HG03066 (cell line): ENCODE measurements around the gene C1orf198.

Source experiments
- ATAC-seq: cut with Tn5 transposase; IDR thresholded peaks from one replicate; pipeline ENCODE4 v1.9.1; 2021; ENCODE audit warnings: low read depth; ENCODE audit not compliant: unreplicated experiment

The C1orf198 gene

DNA sequence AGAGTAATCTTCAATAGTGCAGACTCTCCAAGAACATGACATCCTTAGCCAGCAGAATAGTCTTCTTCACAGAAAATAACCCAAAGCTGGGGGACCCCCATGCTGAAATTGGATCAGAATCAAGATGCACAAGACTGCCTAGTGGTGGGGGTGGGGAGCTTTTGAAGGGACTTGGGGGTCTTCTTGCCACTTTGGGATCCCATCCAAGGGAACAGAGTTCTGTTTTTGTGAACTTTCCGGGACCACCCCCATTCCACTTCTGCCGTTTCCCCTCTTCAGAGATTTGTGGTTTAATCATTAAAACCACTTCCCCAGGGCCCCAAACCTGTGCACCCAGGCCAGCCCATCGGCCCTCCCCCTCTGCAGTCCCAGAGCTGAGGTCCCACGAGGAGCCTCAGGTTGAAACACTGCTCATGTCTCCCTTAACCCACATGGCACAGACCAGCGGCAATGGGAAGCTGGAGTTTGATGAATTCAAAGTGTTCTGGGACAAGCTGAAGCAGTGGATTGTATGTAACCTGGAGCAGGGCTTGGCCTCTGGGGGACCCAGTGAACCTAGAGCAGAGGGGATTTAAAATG, 76.2 kb downstream of the C1orf198 start:
- ATAC-seq, result no peak

DNA sequence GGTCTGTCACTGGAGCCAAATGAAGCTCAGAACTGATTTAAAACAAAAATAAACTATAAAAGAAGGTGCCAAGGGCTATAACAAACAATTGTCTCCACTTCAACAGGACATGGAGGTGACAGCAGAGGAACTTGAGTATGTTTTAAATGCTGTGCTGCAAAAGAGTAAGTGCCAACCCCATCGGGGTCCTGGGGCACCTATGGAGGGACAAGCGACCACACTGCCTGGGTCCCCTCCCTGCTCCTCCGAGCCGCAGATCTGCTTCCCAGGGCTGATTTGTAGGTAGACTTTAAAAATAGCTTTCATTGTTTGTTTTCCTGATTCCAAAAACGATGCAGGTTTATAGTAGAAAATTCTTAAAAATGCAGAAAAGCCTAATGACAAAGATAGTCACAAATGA, 78.3 kb downstream of the C1orf198 start:
- no peak for ATAC-seq

DNA sequence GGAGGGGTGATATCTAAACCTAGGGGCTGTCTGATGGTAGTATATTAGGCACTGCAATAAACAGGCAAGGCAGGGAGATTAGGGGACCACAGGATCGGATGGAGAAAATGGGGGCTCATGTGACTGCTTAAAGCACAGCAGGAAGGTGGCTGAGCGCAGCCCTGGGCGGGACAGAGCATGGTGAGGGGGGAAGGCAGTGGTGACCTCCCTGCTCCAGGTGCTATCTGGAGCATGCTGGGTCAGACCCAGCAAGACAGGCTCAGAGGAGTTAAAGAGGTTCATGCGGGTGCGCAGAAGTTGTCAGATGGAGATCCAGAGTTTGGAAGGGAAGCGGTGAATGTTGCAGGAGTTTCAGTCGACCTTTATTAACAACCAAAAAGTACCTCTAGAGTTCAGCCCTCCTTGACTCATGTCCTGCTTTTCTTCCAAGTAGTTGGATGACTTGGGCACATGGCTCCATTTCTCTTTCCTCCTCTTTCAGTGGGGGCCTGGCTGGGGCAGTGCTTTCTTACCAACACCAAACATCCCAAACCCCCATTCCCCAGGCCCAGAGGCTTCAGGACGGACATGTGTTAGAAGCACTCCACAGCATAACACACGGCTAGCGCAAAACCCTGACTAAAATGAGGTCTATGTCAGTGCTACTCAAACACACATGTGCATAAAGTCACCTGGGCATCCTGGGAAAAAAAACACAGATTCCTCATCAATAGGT, 79.6 kb downstream of the C1orf198 start:
- ATAC-seq, result no peak

DNA sequence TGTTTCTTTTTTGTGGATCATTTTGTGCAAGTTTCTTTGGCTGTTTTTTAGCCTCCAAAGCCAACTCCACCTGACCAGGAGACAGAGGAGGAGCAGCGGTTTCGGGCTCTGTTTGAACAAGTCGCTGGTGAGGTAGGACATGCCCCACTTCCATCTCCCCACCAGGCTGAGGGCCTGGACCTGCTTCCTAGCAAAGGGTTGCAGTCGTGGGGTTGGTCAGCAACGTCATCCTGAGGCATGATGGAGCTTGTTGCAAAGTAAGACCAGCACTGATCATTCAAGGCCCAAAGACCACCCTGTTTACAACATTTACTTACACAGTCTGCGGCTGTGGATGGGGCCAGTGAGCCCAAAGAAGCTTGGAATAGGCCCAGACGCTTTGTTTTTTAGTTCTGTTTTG, 80.8 kb downstream of the C1orf198 start:
- ATAC-seq, result no peak
